GM18507 (cell line): ENCODE measurements around the gene DIP2C.
"Not testable (repeated sequence)": the region's sequence is repeated elsewhere in the genome, so short reads cannot be mapped to it uniquely, and the experiment has no call there.

ENCODE experiments used
- DNase-seq: peaks from one replicate; pipeline ENCODE4 v3.0.0; 2011; ENCODE audit warnings: low read depth; ENCODE audit not compliant: insufficient read length; ENCODE audit errors: extremely low spot score
- FAIRE-seq: peaks from 2 replicates; lab custom pipeline; 2011; peaks lifted over from hg19 to GRCh38; lab: Jason Lieb, UNC

The DIP2C gene

GRCh38 chr10:517241-517830, 172.1 kb downstream of the DIP2C start:
- DNase-seq (no peak), FAIRE-seq (no peak)

- DNase-seq = no peak
- no peak for FAIRE-seq
Measured at GRCh38 chr10:516764-517163, 172.7 kb downstream of the DIP2C start.

- DNase-seq = peak; percentile 26
- FAIRE-seq = peak; percentile 74
Measured at GRCh38 chr10:515674-516073, 173.8 kb downstream of the DIP2C start.

GRCh38 chr10:514137-514671, 175.3 kb downstream of the DIP2C start:
- peak; percentile 49 for FAIRE-seq
- DNase-seq = no peak

- peak; percentile 38 for DNase-seq
- FAIRE-seq = peak; percentile 77
Measured at GRCh38 chr10:513393-513792, 176.1 kb downstream of the DIP2C start.

GRCh38 chr10:512661-513060, 176.8 kb downstream of the DIP2C start:
- DNase-seq, FAIRE-seq: not testable (repeated sequence)

GRCh38 chr10:511849-512191, 177.6 kb downstream of the DIP2C start:
- FAIRE-seq = no peak

GRCh38 chr10:511101-511848, 178.2 kb downstream of the DIP2C start:
- FAIRE-seq (peak; percentile 92), DNase-seq (peak; percentile 66)

More at GRCh38 chr10:511849-512191, 177.6 kb downstream of the DIP2C start:
- DNase-seq = no peak

- no peak for FAIRE-seq
Measured at GRCh38 chr10:510415-510881, 179.0 kb downstream of the DIP2C start.

GRCh38 chr10:509361-510102, 179.9 kb downstream of the DIP2C start:
- DNase-seq (no peak), FAIRE-seq (no peak)

More at GRCh38 chr10:510415-510881, 179.0 kb downstream of the DIP2C start:
- DNase-seq = no peak

GRCh38 chr10:508726-509125, 180.7 kb downstream of the DIP2C start:
- FAIRE-seq = no peak
- no peak for DNase-seq

- DNase-seq (no peak), FAIRE-seq (no peak)
Measured at GRCh38 chr10:507908-508444, 181.5 kb downstream of the DIP2C start.

GRCh38 chr10:507355-507699, 182.1 kb downstream of the DIP2C start:
- no peak for DNase-seq
- FAIRE-seq = no peak

- FAIRE-seq (no peak), DNase-seq (no peak)
Measured at GRCh38 chr10:506451-507354, 182.8 kb downstream of the DIP2C start.

GRCh38 chr10:505419-505818, 184.0 kb downstream of the DIP2C start:
- no peak for FAIRE-seq

GRCh38 chr10:504806-505205, 184.7 kb downstream of the DIP2C start:
- DNase-seq (no peak), FAIRE-seq (no peak)

More at GRCh38 chr10:505419-505818, 184.0 kb downstream of the DIP2C start:
- DNase-seq = no peak

- no peak for FAIRE-seq
- no peak for DNase-seq
Measured at GRCh38 chr10:504121-504611, 185.3 kb downstream of the DIP2C start.

- no peak for DNase-seq
- no peak for FAIRE-seq
Measured at GRCh38 chr10:501596-501995, 187.9 kb downstream of the DIP2C start.

- DNase-seq (no peak), FAIRE-seq (no peak)
Measured at GRCh38 chr10:500876-501275, 188.6 kb downstream of the DIP2C start.
